Measurements from ENCODE around the gene ALDH1A3. TPM values are rescaled to one million over a fixed set of nuclear protein-coding genes. Genes with fewer than 3 reads are reported as not detected.

Gene ALDH1A3
- polyA plus RNA-seq (2012; rRNA removed) = 3.1 and 4.4 TPM in 2 replicates
- polyA plus RNA-seq (2012; cell fraction: cytosol; rRNA removed) = 3.9 and 4.5 TPM in 2 replicates
- polyA plus RNA-seq (2012; cell fraction: nucleus; rRNA removed) = 2.6 TPM in 2 replicates

DNA sequence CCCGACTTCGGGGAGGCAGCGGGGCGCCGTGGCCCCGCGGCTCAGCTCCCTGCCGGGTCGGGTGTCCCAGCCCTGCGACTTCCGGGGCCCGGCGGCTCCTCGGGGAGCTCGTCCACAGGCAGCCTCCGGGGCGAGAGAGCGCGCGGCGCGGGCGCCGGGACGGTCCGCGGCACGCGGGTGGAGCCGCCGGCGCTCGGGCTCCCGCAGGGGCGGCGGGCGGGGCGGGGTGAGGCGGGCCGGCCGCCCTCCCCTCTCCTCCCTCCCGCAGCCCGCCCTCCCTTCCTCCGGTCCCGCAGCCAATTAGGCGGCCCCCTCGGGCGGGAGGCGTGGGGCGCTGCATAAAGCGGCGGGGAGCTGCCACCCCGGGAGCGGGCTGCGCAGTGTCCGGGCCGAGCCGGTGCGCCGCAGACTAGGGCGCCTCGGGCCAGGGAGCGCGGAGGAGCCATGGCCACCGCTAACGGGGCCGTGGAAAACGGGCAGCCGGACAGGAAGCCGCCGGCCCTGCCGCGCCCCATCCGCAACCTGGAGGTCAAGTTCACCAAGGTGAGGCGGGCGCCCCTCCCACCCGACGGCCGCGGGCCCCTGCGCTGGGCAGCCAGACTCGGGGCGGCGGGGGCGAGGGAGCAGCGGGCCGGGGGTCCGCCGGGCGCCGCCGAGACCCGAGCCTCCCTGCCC is at the start of gene ALDH1A3:
Gene ALDH1A3, plus strand, starts transcription at position 368 of the 675 bp plus-strand sequence. Its CDS starts 77 bp downstream, at position 445.
- no peaks in the 10 kb centered on the region for H4K20me1 ChIP-seq (ENCODE audit: insufficient read depth)
- peaks cover 0 to 39% of the 10 kb centered on the region in 2 experiments; a peak in 1 of 4 replicates for H3K4me1 ChIP-seq (ENCODE audit: control insufficient read depth in 1 of 2, insufficient read depth in 2 of 2, low read depth in 1 of 2, low read length in 1 of 2)
- peak within 1 kb of the TSS in 1 of 2 experiments; percentile 73; a peak in 2 of 4 replicates for H3K27ac ChIP-seq (ENCODE audit: low read depth in 2 of 2, low read length in 1 of 2)
- peak within 1 kb of the TSS; percentile 37 to 57; a peak in 3 of 4 replicates for H3K4me3 ChIP-seq (ENCODE audit: low read depth in 2 of 2, low read length in 1 of 2)
- H3K4me2 ChIP-seq = peak within 1 kb of the TSS; percentile 50; the same call in 1 of the 2 replicates
- H3K9ac ChIP-seq = no peak within 1 kb of the TSS
- TF ChIP-seq, protein P1, sequence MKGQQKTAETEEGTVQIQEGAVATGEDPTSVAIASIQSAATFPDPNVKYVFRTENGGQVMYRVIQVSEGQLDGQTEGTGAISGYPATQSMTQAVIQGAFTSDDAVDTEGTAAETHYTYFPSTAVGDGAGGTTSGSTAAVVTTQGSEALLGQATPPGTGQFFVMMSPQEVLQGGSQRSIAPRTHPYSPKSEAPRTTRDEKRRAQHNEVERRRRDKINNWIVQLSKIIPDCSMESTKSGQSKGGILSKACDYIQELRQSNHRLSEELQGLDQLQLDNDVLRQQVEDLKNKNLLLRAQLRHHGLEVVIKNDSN (IDR thresholded peaks at IDR 0.05; ENCODE audit: borderline replicate concordance, low read depth) = no peak
- TF ChIP-seq RCOR1 (IDR thresholded peaks at IDR 0.05; ENCODE audit: low read length) = no peak
- TF ChIP-seq NRF1 (IDR thresholded peaks at IDR 0.05; ENCODE audit: low read depth, low read length) = 0 out of 2 replicates have a peak, but pooled peaks have one; percentile 25
- no peaks in the 10 kb centered on the region for H3K27me3 ChIP-seq (ENCODE audit: insufficient read depth)
- ChIA-PET CTCF (interaction anchor here (0.8 to 5.6 kb wide), 4 partner anchors 10 to 208 kb away, joined by 3 to 45 read pairs (median 12); no protein-coding TSS in a partner anchor), POLR2A (interaction anchor here (1.0 to 1.1 kb wide), 2 partner anchors 23 to 267 kb away, joined by 3 read pairs; no protein-coding TSS in a partner anchor)
- no peaks in the 10 kb centered on the region for H3K36me3 ChIP-seq (replicated peaks in 1 of 2; ENCODE audit: control insufficient read depth in 1 of 2, insufficient read depth in 2 of 2, low read length in 1 of 2)
- no peaks in the 10 kb centered on the region for H3K9me2 ChIP-seq
- DNase-seq = peak; percentile 92
- H2AFZ ChIP-seq (ENCODE audit: low read depth) = no peak within 1 kb of the TSS
- no peaks in the 10 kb centered on the region for H3K79me2 ChIP-seq (ENCODE audit: insufficient read depth)
- no peaks in the 10 kb centered on the region for H3F3A ChIP-seq (replicated peaks; ENCODE audit: insufficient read depth)
- no peaks in the 10 kb centered on the region for H3K9me3 ChIP-seq
- 20% methylated on average over 1 of the region's 93 CpGs for WGBS (ENCODE audit: low lambda C conversion rate)

DNA sequence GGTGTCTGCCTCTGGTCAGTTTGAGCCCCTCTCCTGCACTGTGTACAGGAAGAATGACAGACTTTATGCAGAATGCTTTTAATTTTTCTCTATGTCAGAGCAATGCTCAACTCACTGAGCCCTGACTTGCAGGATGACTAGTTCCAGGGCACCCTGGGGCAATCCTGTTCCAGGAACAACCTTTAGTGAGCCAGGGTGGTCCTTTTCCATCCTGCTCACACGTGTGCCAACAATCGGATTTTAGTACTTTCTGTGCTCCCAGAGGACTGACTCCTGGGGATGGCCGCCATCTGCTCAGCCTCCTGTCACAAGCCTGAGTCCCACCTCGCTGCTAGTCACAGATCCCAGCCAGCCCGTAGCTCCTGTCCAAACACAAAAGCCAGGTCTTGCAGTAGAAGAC is 48.2 kb upstream of the ALDH1A3 start:
- no peaks in the 10 kb centered on the region for H3K9me2 ChIP-seq
- H3K4me1 ChIP-seq (ENCODE audit: control insufficient read depth in 1 of 2, insufficient read depth in 2 of 2, low read depth in 1 of 2, low read length in 1 of 2) = peaks cover 0 to 24% of the 10 kb centered on the region in 2 experiments; a peak in 2 of 4 replicates
- DNase-seq = no peak
- H3K79me2 ChIP-seq (ENCODE audit: insufficient read depth) = no peaks in the 10 kb centered on the region
- no peaks in the 10 kb centered on the region for H3F3A ChIP-seq (replicated peaks; ENCODE audit: insufficient read depth)
- no peaks in the 10 kb centered on the region for H4K20me1 ChIP-seq (ENCODE audit: insufficient read depth)
- H3K36me3 ChIP-seq (replicated peaks in 1 of 2; ENCODE audit: control insufficient read depth in 1 of 2, insufficient read depth in 2 of 2, low read length in 1 of 2) = no peaks in the 10 kb centered on the region
- peak overlapping the region in 1 of 2 experiments; percentile 90; a peak in 2 of 4 replicates for H3K27ac ChIP-seq (ENCODE audit: low read depth in 2 of 2, low read length in 1 of 2)
- no peak overlapping the region for H3K9ac ChIP-seq
- H2AFZ ChIP-seq (ENCODE audit: low read depth) = no peak overlapping the region
- H3K27me3 ChIP-seq (ENCODE audit: insufficient read depth) = no peaks in the 10 kb centered on the region
- ChIA-PET CTCF (interaction anchor here (1.3 to 2.7 kb wide), 3 partner anchors 33 to 160 kb away, joined by 3 to 11 read pairs (median 9); no protein-coding TSS in a partner anchor), POLR2A (interaction anchor here (0.6 kb wide), 1 partner anchor 56 kb away, joined by 3 read pairs; no protein-coding TSS in a partner anchor)
- H3K9me3 ChIP-seq = no peaks in the 10 kb centered on the region
- TF ChIP-seq MXI1 (IDR thresholded peaks at IDR 0.05; ENCODE audit: low read depth, low read length) = peak; percentile 58; the same call in 1 of the 2 replicates
- no peak for TF ChIP-seq NFIC (IDR thresholded peaks at IDR 0.05; ENCODE audit: borderline replicate concordance)
- WGBS (ENCODE audit: low lambda C conversion rate) = 53% methylated on average over 5 of the region's 5 CpGs
- H3K4me3 ChIP-seq (ENCODE audit: low read depth in 2 of 2, low read length in 1 of 2) = no peak overlapping the region
- H3K4me2 ChIP-seq = no peak overlapping the region

DNA sequence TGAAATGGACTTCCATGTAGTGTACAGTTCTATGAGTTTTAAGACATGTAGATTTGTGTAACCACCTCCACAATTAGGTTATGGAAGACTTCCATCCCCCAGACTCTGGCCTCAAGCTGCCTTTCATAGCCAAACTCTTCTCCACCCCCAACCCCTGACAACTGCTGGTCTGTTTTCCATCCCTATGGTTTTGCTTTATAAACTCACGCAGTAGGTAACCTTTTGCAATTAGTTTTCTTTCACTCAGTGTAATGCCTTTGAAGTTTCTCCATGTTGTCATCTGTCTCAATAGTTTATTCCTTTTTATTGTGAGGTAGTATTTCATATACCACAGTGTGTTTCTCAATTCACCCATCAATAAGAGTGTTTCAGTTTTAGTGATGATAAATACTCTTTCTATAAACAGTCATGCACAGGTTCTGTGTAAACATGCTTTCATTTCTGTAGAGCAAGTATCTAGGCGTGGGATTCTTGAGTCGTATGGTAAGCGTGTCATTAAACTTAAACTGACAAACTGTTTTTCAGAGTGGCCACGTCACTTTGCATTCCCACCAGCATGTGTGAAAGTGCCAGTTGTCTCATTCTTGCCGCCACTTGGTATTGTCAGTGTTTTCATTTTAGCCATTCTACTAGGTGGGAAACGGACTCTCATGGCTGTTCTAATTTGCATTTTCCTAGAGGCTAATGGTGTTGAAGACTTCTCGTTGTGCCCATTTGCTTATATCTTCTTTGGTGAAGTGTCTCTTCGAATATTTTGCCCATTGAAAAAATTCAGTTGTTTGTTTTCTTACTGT is 47.3 kb upstream of the ALDH1A3 start:
- H3K36me3 ChIP-seq (replicated peaks in 1 of 2; ENCODE audit: control insufficient read depth in 1 of 2, insufficient read depth in 2 of 2, low read length in 1 of 2) = no peaks in the 10 kb centered on the region
- ChIA-PET CTCF (interaction anchor here (1.3 to 2.7 kb wide), 2 partner anchors 32 to 40 kb away, joined by 3 to 11 read pairs; no protein-coding TSS in a partner anchor), POLR2A (no interaction called here)
- peaks cover 0 to 24% of the 10 kb centered on the region in 2 experiments; a peak in 2 of 4 replicates for H3K4me1 ChIP-seq (ENCODE audit: control insufficient read depth in 1 of 2, insufficient read depth in 2 of 2, low read depth in 1 of 2, low read length in 1 of 2)
- no peaks in the 10 kb centered on the region for H3K79me2 ChIP-seq (ENCODE audit: insufficient read depth)
- H3K9me3 ChIP-seq = no peaks in the 10 kb centered on the region
- H3K4me3 ChIP-seq (ENCODE audit: low read depth in 2 of 2, low read length in 1 of 2) = no peak overlapping the region
- H3K4me2 ChIP-seq = no peak overlapping the region
- no peaks in the 10 kb centered on the region for H3F3A ChIP-seq (replicated peaks; ENCODE audit: insufficient read depth)
- H3K9me2 ChIP-seq = no peaks in the 10 kb centered on the region
- H4K20me1 ChIP-seq (ENCODE audit: insufficient read depth) = no peaks in the 10 kb centered on the region
- H3K27ac ChIP-seq (ENCODE audit: low read depth in 2 of 2, low read length in 1 of 2) = peak overlapping the region in 1 of 2 experiments; percentile 90; a peak in 2 of 4 replicates
- DNase-seq = no peak
- H3K27me3 ChIP-seq (ENCODE audit: insufficient read depth) = no peaks in the 10 kb centered on the region
- no peak overlapping the region for H2AFZ ChIP-seq (ENCODE audit: low read depth)
- WGBS (ENCODE audit: low lambda C conversion rate) = 68% methylated on average over 9 of the region's 9 CpGs
- H3K9ac ChIP-seq = no peak overlapping the region
- no peak for TF ChIP-seq SIN3A (IDR thresholded peaks at IDR 0.05; ENCODE audit: borderline replicate concordance, low read depth, low read length)
- TF ChIP-seq MXI1 (IDR thresholded peaks at IDR 0.05; ENCODE audit: low read depth, low read length) = no peak
- no peak for TF ChIP-seq SMC3 (IDR thresholded peaks at IDR 0.05; ENCODE audit: low read depth, low read length)
- TF ChIP-seq, protein P2, sequence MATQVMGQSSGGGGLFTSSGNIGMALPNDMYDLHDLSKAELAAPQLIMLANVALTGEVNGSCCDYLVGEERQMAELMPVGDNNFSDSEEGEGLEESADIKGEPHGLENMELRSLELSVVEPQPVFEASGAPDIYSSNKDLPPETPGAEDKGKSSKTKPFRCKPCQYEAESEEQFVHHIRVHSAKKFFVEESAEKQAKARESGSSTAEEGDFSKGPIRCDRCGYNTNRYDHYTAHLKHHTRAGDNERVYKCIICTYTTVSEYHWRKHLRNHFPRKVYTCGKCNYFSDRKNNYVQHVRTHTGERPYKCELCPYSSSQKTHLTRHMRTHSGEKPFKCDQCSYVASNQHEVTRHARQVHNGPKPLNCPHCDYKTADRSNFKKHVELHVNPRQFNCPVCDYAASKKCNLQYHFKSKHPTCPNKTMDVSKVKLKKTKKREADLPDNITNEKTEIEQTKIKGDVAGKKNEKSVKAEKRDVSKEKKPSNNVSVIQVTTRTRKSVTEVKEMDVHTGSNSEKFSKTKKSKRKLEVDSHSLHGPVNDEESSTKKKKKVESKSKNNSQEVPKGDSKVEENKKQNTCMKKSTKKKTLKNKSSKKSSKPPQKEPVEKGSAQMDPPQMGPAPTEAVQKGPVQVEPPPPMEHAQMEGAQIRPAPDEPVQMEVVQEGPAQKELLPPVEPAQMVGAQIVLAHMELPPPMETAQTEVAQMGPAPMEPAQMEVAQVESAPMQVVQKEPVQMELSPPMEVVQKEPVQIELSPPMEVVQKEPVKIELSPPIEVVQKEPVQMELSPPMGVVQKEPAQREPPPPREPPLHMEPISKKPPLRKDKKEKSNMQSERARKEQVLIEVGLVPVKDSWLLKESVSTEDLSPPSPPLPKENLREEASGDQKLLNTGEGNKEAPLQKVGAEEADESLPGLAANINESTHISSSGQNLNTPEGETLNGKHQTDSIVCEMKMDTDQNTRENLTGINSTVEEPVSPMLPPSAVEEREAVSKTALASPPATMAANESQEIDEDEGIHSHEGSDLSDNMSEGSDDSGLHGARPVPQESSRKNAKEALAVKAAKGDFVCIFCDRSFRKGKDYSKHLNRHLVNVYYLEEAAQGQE (IDR thresholded peaks at IDR 0.05; ENCODE audit: low read depth, low read length) = no peak
- no peak for TF ChIP-seq GABPA (IDR thresholded peaks at IDR 0.05; ENCODE audit: low read depth)
- TF ChIP-seq RAD21 (IDR thresholded peaks at IDR 0.05; ENCODE audit: low read length) = no peak
- no peak for TF ChIP-seq NFIC (IDR thresholded peaks at IDR 0.05; ENCODE audit: borderline replicate concordance)
- TF ChIP-seq FOXJ3 (CRISPR knock-in tag; IDR thresholded peaks at IDR 0.05) = no peak
